Measurements from ENCODE around the gene ANKRD62. TPM values are rescaled to one million over a fixed set of nuclear protein-coding genes. Genes with fewer than 3 reads are reported as not detected.

The ANKRD62 gene
- total RNA-seq (ENCODE audit: insufficient read depth, low replicate concordance), result 1.9 TPM

DNA sequence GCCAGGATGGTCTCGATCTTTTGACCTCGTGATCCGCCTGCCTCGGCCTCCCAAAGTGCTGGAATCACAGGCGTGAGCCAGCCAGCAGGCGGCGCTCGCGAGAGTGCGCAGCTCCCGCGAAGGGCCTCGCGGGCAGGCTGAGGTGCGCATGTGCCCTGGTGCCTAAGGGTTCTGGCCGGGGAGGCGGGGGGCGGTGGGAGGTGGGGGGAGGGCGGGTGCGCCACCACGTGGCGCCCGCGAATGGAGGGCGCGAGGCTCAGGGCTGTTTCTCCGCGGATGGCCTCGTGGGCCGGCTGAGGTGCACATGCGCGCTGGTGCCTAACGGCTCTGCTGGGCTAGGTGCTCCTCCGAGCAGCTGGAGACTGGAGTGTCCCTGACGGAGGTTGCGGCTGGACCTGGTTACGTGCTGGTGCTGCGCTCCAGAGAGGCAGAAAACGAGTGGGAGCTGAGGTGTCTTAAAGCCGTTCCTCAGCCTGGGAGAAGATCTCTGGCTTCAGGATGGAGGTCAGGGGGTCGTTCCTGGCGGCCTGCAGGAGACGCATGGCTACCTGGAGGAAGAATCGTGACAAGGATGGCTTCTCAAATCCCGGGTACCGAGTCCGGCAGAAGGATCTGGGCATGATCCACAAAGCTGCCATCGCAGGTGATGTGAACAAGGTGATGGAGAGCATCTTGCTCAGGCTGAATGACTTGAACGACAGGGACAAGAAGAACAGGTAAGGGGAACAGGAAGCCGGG, at the start of gene ANKRD62:
Gene ANKRD62 (plus strand): TSS at position 324 of the 738 bp plus-strand sequence. CDS start 175 bp downstream, at position 499.
- no peak for DNase-seq (ENCODE audit: low spot score)

DNA sequence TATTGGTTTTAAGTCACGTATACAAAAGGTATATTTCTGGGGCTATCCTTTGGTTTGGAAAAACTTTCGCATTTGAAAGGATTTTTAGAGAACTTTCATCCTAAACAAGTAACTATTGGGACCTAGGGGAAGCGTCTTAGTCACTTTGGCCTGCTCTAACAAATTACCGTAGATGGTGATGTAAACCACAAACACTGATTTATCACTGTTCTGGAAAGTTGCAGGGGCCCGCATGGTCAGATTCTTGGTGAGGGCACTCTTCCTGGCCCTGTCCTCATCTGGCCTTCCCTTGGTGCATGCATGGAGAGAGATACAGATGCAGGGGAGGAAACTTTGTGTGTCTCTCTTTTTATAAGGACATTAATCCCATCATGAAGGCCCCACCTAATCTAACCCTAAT, 49.1 kb upstream of the ANKRD62 start:
- DNase-seq (ENCODE audit: low spot score), result no peak

DNA sequence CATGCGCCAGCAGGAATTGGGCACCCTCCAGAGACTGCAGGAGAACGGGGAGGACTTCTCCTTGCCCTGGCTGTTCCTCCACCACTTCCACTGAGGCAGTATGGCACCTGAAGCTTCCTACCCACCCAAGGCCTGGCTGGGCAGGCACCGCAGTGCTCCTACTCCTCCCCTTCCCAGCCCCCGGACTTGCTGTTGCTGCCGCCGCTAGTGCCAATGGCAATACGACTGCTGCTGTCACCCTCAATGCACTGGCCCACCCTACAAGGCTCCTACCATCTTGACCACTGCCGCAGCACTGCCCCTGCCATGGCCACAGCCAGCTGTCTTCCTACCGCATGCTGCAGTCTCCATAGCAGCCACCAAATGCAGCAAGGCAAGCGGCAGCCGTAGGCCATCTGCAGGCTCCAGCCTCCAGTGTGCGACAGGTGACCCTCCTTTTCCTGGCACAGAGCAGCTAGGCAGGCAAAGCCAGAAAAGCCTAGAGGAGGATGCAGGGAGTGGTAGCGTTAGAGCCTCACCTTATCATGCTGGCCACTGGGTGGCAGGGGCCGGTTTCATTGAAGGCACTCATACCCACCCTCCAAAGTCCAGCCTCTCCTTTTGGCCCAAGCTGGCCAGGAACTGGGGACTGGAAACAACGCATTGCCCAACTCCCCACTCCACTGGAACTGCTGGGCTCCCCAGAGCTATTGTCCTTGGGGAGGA, 47.4 kb upstream of the ANKRD62 start:
- DNase-seq (ENCODE audit: low spot score), result no peak

DNA sequence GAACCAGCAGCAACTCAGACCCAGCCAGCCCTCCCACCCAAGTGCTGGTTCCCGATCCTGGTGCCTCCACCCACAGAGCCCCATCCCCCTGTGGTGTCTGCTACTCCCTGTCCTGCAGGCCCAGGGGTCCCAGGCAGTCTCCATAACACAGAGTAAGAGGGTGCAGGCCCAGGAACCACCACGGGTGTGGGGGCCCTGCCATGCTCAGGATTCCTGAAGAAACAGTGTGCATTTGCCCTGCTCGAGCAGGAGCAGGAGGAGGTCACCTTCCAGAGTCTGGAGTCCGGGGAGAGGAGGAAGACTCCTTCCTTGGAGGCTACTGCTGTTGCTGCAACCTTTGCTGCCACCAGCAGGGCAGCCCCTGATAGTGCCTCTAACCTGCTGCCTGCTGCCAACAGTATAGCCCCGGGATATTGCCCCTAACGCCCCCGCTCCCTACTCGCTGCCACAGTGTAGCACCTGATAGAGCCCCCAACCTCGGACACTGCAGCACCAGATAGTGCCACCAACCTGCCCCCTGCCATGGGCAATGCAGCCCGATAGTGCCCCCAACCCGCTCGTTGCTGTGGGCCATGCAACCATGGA, 46.8 kb upstream of the ANKRD62 start:
- DNase-seq (ENCODE audit: low spot score), result no peak

DNA sequence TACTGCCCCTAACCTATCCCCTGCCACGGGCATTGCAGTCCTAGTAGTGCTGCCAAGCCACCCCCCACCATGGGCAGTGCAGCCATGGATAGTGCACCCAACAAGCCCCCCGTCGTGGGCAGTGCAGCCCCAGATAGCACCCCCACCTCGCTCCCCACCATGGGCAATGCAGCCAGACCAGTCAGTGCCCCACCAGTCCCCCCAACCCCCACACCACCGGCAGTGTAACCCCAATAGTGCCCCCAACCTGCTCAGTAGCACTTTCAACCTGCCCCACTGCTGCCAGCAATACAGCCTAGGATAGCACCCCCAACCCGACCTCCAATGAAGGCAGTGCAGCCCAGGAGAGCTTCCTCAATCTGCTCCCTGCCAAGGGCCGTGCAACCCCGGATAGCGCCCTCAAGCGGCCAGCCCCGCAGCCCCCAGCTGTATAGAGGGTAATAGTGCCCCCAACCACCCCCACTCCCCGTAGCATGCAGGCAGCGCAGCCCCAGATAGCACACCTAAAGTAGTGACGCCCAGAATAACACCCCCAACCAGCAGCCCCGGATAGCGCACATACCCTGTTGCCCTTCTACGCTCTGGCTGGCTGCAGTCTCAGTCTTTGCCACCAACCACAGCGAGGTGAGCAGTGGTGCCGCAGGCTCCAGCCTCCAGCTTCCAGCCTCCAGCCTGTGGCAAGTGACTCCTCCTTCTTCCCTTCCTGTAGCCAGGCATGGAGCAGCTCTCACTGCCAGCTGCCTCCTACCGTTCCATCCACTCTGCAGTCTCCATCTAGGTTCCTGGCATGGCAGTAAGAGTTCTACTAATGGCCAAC, 45.4 kb upstream of the ANKRD62 start:
- DNase-seq (ENCODE audit: low spot score), result no peak

DNA sequence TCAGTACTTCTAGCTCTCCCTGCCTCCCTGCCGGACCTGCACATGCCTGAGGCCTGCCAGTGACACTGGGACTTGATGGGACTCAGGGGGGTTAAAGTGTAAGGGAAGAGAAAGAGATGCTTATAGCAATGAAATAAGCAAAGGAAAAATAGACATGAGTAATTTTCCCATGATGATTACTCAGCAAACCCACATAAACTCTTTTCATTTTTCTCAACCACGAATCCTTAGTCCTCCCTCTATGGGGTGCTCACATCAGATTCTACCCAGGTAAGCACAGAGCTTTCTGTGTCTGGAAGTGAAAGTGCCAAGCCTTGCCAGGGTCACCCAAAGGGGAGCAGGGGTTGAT, 44.8 kb upstream of the ANKRD62 start:
- DNase-seq (ENCODE audit: low spot score), result no peak

DNA sequence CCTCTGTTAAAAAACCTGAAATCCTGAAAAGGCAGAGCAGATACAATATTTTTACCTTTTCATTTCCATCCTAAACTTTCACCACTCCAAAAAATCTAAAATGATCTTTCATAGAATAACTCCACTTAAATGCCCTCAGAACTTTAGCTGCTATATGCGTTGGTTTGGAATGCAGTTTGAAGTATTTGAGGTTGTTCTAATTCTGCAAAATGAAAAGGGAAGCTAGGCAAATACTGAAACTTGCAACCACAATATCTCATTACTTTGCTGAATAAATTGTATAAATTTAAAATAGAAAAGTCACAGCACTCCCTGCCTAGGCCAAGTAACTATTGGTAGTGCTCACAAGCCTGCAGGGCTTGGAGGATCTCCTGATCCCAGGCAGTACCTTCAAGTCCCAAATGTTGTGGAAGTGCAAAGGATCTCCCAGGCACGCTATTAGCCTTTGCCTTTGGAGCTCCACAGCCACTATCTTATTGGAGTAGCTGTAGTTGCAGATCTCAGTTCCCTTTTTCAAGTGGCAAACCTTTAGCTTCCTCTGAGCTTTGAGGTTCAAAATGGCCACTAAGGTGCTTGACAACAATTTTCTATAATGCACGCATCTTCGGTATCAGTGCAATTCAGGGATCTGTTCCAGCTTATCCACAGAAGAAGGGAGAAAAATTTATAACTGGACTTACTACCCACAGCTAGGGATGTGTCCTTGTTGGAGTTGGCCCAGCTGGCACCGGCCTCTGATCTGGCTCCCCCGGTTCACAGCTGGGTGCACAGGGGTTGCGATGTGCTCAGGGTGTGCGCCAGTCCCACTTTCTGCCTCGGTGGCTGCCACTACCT, 43.4 kb upstream of the ANKRD62 start:
- no peak for DNase-seq (ENCODE audit: low spot score)

DNA sequence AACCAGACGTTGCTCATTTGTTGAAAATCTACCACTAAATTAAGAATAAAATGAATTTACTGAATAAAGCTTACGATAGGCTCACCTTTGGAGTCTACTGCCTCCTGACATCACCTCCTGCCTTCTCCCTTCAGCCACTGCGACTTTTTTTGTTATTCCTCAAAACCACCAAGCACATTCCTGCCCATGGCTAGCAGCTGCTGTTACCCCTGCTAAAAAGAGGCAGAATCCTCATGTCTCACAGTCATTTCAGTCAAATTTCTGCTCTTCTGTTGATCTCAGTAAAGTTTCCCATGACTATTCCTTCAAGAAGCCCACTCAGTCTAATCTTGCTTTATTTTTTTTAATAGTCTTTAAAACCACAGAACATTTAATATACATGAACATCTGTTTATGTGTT, 40.8 kb upstream of the ANKRD62 start:
- no peak for DNase-seq (ENCODE audit: low spot score)

DNA sequence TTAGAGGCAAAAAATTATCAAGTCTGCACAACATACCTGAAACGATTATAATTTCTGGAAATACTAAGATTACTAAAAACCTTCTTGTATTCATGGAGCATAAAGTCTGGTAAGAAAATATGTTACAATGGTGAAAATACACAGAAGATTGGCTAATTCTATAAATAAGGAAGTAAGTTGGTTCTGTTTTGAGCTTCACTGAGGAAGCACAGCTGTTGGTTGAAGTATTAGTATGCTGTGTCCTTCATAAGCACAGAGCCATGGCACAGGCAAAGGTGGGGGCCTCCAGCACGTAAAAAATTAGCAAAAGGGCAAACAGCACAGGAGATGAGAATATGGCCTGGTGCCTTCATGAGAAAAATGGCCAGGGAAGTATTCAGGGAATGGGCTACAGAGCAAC, 40.4 kb upstream of the ANKRD62 start:
- DNase-seq (ENCODE audit: low spot score), result no peak

DNA sequence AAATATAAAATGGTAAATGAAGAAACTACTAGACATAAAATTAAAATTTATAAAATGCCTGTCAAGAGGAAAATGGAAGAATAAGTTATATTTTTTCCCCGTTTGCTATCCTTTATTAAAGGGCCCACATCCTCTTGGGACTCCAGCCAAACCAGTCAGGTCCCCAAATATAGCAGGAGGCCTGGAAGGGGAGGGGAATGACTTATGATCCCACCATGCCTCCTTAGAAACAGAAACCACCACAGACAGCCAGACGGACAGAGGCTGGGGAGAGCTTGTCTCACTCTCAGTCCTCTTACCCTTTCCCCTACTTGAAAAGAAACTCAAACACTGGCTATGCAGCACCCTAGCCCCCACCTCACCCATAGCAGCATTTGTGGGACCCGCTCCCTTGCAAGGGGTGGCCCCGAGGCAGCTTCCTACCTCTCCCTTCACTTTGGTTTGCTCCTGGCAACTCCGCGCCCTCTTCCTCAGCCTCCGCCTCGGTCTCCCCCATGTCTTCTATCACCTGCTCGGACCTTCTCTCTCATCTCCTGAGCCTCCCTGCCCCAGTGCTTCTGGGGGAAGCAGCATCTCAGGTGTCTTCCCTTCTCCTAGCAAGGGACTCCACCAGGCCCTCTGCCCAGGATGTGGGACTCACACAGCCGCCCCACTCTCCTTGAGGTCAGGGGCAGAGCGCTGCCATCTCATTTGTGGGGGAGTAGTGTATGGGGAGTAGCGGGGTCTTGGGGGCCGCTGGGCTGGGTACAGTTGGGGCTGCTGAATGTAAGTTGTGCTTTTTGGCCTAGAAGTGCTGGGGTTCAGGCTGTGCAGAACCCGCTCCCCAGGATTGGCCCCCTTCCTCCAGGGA, 37.4 kb upstream of the ANKRD62 start:
- DNase-seq (ENCODE audit: low spot score), result no peak

DNA sequence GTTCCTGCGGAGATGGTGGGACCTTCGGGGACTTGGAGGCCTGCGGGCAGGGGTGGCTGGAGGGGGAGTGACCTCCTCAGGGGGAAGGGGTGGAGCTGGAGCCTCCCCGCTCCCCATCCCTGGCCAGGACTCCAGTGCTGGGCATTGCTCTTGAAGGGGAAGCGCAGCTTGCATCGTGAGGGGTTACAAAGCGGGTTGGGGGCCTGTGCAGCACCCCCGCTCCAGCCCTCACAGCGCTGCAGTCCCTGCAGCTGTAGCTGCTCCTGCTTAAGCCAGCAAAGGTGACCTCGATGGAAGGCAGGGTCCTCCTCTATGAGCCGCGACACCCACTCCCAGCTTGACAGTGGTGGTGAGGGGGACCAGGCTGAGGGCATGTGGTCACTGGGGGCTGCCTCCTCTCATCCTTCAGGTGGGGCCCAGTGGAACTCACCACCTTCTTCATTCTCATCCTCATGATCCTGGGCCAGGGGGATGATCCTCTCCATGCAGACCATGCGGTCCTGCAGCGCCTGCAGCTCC, 36.7 kb upstream of the ANKRD62 start:
- no peak for DNase-seq (ENCODE audit: low spot score)

DNA sequence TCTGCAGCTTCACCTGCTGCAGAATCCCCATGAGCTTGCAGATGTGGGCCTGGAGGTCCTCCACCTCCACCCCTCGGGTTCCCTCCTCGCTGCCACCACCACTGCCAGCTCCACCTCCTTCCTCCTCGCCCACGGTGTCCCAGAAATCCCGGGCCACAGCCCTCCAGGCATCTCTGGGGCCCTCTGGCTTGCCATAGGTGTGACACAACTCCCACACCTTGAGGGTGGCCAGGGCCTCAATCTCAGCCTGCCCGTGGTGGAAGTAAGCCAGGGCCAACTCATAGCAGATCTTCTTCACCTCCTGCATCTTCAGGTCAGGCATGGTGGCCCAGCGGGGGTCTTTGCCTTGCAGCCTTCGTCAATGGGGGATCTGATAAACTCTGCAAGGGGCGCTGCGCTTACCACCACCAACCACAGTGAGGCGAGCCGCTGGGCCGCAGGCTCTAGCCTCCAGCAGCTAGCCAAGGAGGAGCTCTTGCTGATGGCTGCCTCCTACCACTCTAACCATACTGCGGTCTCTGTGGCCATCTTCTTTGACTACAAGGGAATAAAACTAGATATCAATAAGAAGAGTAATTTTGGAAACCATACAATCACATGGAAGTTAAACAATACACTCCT, 36.1 kb upstream of the ANKRD62 start:
- no peak for DNase-seq (ENCODE audit: low spot score)

DNA sequence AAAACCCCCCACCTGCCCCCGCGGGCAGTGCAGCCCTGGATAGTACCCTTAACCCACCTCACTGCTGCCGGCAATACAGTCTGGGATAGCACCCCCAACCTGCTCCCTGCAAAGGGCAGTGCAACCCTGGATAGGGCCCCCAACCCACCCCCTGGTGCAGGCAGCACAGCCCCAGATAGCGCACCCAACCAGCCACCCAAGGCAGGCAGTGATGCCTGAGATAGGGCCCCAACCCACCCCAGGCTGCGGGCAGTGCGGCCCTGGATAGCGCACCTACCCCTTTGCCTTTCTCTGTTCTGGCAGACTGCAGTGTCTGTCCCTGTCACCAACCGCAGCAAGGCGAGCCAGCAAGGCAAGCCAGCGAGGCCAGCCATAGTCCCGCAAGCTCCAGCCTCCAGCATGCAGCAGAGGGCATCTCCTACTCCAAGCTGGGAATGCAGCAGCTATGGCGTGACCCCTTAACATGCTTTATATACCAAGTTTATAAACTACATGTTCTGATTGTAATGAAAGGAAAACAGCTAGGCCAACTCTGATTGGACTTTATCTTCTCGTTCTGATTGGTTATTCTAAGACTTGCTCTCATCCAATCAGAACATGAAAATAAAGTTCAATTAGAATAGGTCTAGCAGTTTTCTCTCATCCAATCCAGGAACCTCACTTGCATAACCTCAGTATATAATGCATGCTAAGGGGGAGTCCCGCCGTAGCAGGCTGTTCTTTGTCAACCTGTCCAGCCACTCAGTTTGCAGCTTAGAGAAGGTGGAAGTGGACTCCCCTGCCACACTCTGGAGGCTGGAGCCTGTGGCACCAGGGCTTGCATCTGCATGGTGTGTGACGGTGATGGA, 34.1 kb upstream of the ANKRD62 start:
- no peak for DNase-seq (ENCODE audit: low spot score)

DNA sequence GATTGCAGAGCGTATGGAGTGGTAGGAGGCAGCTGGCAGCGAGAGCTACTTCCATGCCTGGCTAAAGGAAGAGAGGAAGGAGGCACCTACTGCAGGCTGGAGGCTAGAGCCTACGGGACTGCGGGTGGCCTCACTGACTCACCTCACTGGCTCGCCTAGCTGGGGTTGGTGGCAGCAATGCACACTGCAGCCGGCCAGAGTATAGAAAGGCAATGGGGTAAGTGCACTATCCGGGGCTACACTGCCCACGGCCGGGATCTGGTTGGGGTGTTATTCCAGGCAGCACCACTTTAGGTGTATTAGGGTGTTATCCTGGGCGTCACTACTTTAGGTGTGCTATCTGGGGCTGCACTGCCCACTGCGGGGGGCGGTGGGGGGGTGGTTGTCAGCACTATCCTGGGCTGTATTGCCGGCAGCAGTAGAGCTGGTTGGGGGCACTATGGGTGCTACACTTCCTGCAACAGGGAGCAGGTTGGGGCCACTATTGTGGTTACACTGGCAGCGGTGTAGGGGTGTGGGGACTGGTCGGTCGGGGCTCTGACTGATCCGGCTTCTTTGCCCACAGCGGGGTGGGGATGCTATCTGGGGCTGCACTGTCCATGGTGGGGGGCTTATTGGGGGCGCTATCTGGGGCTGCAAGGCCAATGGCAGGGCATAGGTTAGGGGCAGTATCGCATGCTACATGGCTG, 33.3 kb upstream of the ANKRD62 start:
- no peak for DNase-seq (ENCODE audit: low spot score)

DNA sequence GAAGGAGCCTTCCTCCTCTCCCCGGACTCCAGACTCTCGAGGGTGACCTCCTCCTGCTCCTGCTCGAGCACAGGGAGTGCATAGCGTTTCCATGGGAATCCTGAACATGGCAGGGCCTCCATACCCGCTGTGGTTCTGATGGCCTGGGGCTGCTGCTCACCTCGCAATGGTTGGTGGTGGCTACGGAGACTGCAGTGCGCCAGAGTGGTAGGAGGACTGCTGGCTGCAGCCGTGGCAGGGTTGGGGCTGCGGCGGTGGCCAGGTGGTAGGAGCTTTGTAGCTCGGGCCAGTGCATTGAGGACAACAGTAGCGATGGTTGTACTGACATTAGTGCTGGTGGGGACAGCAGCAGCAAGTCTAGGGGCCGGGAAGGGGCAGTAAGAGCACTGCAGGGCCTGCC, 32.0 kb upstream of the ANKRD62 start:
- DNase-seq (ENCODE audit: low spot score), result no peak

DNA sequence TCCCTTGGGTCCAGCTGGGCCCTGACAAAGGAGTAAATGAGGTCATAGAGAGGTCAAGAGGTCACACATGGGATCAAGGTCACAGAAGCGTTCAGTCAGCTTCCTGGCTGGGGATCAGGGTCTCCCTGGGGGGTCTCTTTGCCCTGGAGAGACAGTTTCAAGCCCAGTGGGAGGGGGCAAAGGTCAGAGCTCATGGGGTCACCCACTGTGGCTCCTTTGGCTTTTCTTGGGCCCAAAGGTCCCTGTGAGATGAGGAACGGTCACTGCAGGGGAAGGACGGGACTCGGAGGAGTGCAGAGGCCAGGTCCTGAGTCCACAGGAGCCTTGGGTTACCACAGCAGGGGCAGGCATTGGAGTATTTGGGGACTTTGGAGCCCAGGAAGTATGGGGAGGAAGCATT, 30.7 kb upstream of the ANKRD62 start:
- DNase-seq (ENCODE audit: low spot score), result no peak

DNA sequence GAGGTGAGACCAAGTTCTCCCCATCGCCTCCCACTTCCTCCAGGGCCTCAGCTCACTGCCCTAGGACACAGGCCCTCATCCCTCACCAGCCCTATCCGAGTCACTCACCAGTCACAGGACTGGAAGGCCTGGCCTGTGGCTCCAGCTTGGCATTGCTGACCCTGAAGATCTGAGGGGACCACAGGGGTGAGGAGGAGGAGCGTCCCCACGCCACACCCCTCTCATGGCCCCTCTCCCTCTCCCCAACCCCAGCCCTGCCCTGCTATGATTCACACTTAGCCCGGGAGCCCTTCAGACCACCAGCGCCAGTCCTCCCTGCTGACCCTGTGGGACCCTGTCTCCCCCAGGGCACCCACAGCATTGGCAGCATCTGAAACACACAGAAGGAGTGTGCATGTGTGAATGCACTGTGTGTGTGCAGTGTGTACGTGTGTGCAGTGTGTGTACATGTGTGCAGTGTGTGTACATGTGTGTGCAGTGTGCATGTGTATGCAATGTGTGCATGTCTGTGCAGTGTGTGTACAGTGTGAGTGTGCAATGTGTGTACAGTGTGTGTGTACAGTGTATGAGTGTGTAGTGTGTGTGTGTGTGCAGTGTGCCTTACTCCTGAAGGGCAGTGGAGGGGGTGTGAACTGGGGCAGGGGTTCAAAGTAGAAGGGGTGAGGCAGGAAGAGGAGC, 29.4 kb upstream of the ANKRD62 start:
- DNase-seq (ENCODE audit: low spot score), result no peak
